Naive thymus-derived CD4-positive, alpha-beta T cell (primary cell): ENCODE data around the gene NKG7. TPM values are rescaled to one million over a fixed set of nuclear protein-coding genes. Genes with fewer than 3 reads are reported as not detected.

Source experiments
- ATAC-seq: fragments of 150-1000 bp; cut with Tn5 transposase; 2 replicates; pipeline ENCODE4 v1.10.0; 2021; ENCODE audit warnings: mild to moderate bottlenecking, moderate library complexity
- CTCF ChIA-PET: fragments of 350-600 bp; sonication (Branson Sonifier 250); formaldehyde crosslinking; loops from one replicate; lab custom pipeline; 2021; ENCODE audit warnings: antibody characterized with exemption; lab: Charles Lee
- POLR2A ChIA-PET: fragments of 350-600 bp; sonication (Branson Sonifier 250); formaldehyde crosslinking; loops from one replicate; lab custom pipeline; 2021; ENCODE audit warnings: antibody characterized with exemption, inconsistent platforms; lab: Charles Lee
- DNase-seq, 9 donors: peaks; one replicate each; pipeline versions ENCODE4 v3.0.0 to v3.0.0-alpha.2; 2020 to 2022; ENCODE audit warnings: mixed read lengths in 1 of 9
- H3K27ac ChIP-seq: one replicate; pipeline ENCODE4 v1.7.0; 2013; ENCODE audit warnings: mild to moderate bottlenecking, low read depth, low read length, moderate library complexity
- H3K27me3 ChIP-seq, 2 donors: one replicate each; pipeline ENCODE4 v1.7.0; 2013; ENCODE audit warnings: low read length in 2 of 2, mild to moderate bottlenecking in 2 of 2, moderate library complexity in 2 of 2; ENCODE audit not compliant: control insufficient read depth in 2 of 2, insufficient read depth in 2 of 2
- H3K36me3 ChIP-seq, 3 experiments: 1 replicate in 2 of 3; 2 replicates in 1 of 3; pipeline ENCODE4 v1.7.0; 2013; ENCODE audit warnings: low read length in 3 of 3, mild to moderate bottlenecking in 3 of 3, moderate library complexity in 1 of 3; ENCODE audit not compliant: insufficient read depth in 3 of 3, control insufficient read depth in 2 of 3
- H3K4me1 ChIP-seq, 2 donors: one replicate each; pipeline ENCODE4 v1.7.0; 2013; ENCODE audit warnings: low read length in 2 of 2, mild to moderate bottlenecking in 2 of 2, moderate library complexity in 1 of 2; ENCODE audit not compliant: control insufficient read depth in 2 of 2, insufficient read depth in 2 of 2
- H3K4me3 ChIP-seq: 2 replicates; pipeline ENCODE4 v1.7.0; 2013; ENCODE audit warnings: mild to moderate bottlenecking, low read length
- H3K9me3 ChIP-seq, 3 experiments: 1 replicate in 2 of 3; 2 replicates in 1 of 3; pipeline ENCODE4 v1.7.0; 2013; ENCODE audit warnings: low read length in 3 of 3; ENCODE audit not compliant: control insufficient read depth in 2 of 3
- H3K27ac Mint-ChIP-seq, 9 donors: one replicate each; pipeline ENCODE4 v1.8.0; 2020 to 2022; ENCODE audit warnings: mixed read lengths in 9 of 9, mild to moderate bottlenecking in 8 of 9, moderate library complexity in 5 of 9, inconsistent platforms in 2 of 9
- H3K27me3 Mint-ChIP-seq, 5 donors: one replicate each; pipeline ENCODE4 v1.8.0; 2021 to 2022; ENCODE audit warnings: mixed read lengths in 5 of 5, mild to moderate bottlenecking in 1 of 5
- H3K36me3 Mint-ChIP-seq, 5 donors: one replicate each; pipeline ENCODE4 v1.8.0; 2020 to 2022; ENCODE audit warnings: mixed read lengths in 5 of 5, mild to moderate bottlenecking in 3 of 5, inconsistent platforms in 1 of 5
- H3K4me1 Mint-ChIP-seq, 7 donors: one replicate each; pipeline ENCODE4 v1.8.0; 2020 to 2022; ENCODE audit warnings: mixed read lengths in 7 of 7, mild to moderate bottlenecking in 3 of 7, inconsistent platforms in 1 of 7
- H3K4me3 Mint-ChIP-seq, 10 donors: one replicate each; pipeline ENCODE4 v1.8.0; 2020 to 2022; ENCODE audit warnings: mild to moderate bottlenecking in 10 of 10, mixed read lengths in 10 of 10, moderate library complexity in 6 of 10, inconsistent platforms in 2 of 10
- H3K9me3 Mint-ChIP-seq, 11 donors: one replicate each; pipeline ENCODE4 v1.8.0; 2020 to 2022; ENCODE audit warnings: mixed read lengths in 11 of 11, mild to moderate bottlenecking in 4 of 11, inconsistent platforms in 1 of 11, moderate library complexity in 1 of 11
- intact Hi-C, 2 donors: fragments of 100-400 bp; cut with micrococcal nuclease; formaldehyde crosslinking; loops; one replicate each; pipeline ENCODE4 v1.15.1; 2023
- polyA plus RNA-seq, 2 donors: library from polyadenylated mRNA; unstranded; fragments of 300-500 nt; fragmentation: Illumina TruSeq; gene quantifications; one replicate each; pipeline ENCODE4 v1.2.3, GENCODE V29; 2021
- total RNA-seq, 6 experiments: library from RNA in 5 of 6; stranded (reverse) in 5 of 6; gene quantifications; 1 replicate in 5 of 6; 2 replicates in 1 of 6; pipeline ENCODE4 v1.2.3 and lab custom pipeline; 2021 to 2026

NKG7 gene
- total and polyA plus RNA-seq, 7 experiments from 2014 or later = 3.9 to 336 (median 9.8) TPM

- Mint-ChIP-seq H3K27me3 (no peaks in the 10 kb centered on the region), H3K9me3 (no peaks in the 10 kb centered on the region), H3K36me3 (peaks cover 0 to 4% (median 0%) of the 10 kb centered on the region in 5 donors), H3K4me1 (peaks cover 45 to 74% (median 51%) of the 10 kb centered on the region in 7 donors), H3K27ac (peak within 1 kb of the TSS; percentile 79 to 98 (median 95)), H3K4me3 (peak within 1 kb of the TSS; percentile 92 to 100 (median 98))
- Histone ChIP-seq H3K27me3 (no peaks in the 10 kb centered on the region), H3K36me3 (no peaks in the 10 kb centered on the region), H3K27ac (peak within 1 kb of the TSS; percentile 81), H3K4me1 (peaks cover 15 to 18% of the 10 kb centered on the region in 2 donors), H3K4me3 (peak within 1 kb of the TSS; percentile 96), H3K9me3 (no peaks in the 10 kb centered on the region)
- ChIA-PET POLR2A (interaction anchor here (0.9 to 1.3 kb wide), 2 partner anchors 11 to 75 kb away, joined by 3 to 4 read pairs; no protein-coding TSS in a partner anchor), CTCF (interaction anchor here (1.2 to 1.3 kb wide), 2 partner anchors 11 to 73 kb away, joined by 3 to 5 read pairs; no protein-coding TSS in a partner anchor)
- no peak for ATAC-seq
- no peak for DNase-seq
- intact Hi-C loops = loop anchor here (2.0 to 10.0 kb wide), 4 partner anchors 75 to 1549 kb away; partner anchors contain the start of genes MED25 (in 1 of the 2) and POLD1 (in 1 of the 2)
These were observed 6.5 kb downstream of the NKG7 start, which contains the start of gene ETFB for GRCh38 chr19:51365965-51366388. Gene ETFB (minus strand): TSS chr19:51366388. CDS start chr19:51366326, 62 bp downstream.

DNA sequence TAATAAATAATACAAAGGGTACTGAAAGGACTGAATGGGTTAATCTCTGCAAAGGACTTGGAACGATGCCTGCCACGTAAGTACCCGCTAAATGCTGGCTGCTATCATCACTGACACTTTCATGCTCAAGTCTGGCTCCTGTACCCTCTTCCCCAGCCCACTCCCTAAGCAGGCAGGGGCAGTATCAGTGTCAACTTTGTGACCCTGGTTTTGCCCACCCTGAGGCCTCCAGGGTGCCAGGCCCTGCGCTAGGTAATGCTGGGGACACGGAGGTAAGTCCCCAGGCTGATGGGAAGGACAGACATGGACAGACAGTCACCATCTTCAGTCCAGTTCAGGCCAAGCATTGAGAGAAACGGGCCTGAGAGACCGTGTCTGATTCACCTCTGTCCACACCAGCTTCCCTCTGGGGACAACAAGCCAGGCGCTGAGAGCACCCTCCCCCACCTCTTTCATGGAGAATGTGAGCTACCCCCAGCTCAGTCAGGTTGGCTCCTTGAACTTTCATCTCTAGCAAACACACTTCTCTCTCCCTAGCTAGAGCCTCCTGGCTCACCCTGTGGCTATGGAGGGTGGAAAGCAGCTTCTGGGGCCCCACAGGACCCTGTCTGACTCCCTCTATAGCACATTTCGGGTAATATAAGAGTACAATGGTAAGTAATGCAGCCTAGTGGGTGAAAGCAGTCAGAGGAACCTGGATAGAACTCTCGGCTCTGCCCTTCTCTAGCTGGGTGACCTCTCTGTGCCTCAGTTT is 7.1 kb downstream of the NKG7 start:
- intact Hi-C loops = loop anchor here (5.0 to 10.0 kb wide), 3 partner anchors 981 to 1548 kb away; partner anchors contain the start of genes MED25 (in 1 of the 2) and POLD1 (in 1 of the 2)
- Histone ChIP-seq H3K4me1 (peaks cover 15 to 18% of the 10 kb centered on the region in 2 donors), H3K27ac (peak overlapping the region; percentile 81), H3K36me3 (no peaks in the 10 kb centered on the region), H3K4me3 (peak overlapping the region; percentile 96), H3K9me3 (no peaks in the 10 kb centered on the region), H3K27me3 (no peaks in the 10 kb centered on the region)
- peaks cover 0 to 4% (median 0%) of the 10 kb centered on the region in 5 donors for H3K36me3 Mint-ChIP-seq
- ChIA-PET CTCF (interaction anchor here (1.2 to 1.3 kb wide), 2 partner anchors 10 to 74 kb away, joined by 3 to 5 read pairs; no protein-coding TSS in a partner anchor), POLR2A (interaction anchor here (0.9 to 1.3 kb wide), 2 partner anchors 11 to 76 kb away, joined by 3 to 4 read pairs; no protein-coding TSS in a partner anchor)
- H3K4me3 Mint-ChIP-seq = peak overlapping the region; percentile 92 to 100 (median 98)
- DNase-seq (peak in 6 of 9 donors; percentile 20 to 40 (median 26)), ATAC-seq (peak; percentile 18)
- H3K27ac Mint-ChIP-seq = peak overlapping the region; percentile 79 to 98 (median 95)
- H3K9me3 Mint-ChIP-seq = no peaks in the 10 kb centered on the region
- H3K27me3 Mint-ChIP-seq = no peaks in the 10 kb centered on the region
- peaks cover 44 to 71% (median 46%) of the 10 kb centered on the region in 7 donors for H3K4me1 Mint-ChIP-seq

GRCh38 chr19:51364200-51365106 is 8.0 kb downstream of the NKG7 start:
- intact Hi-C loops = loop anchor here (5.0 to 10.0 kb wide), 3 partner anchors 980 to 1547 kb away; partner anchors contain the start of genes MED25 (in 1 of the 2) and POLD1 (in 1 of the 2)
- Histone ChIP-seq H3K4me3 (no peak overlapping the region), H3K9me3 (no peaks in the 10 kb centered on the region), H3K27me3 (no peaks in the 10 kb centered on the region), H3K4me1 (peaks cover 15 to 18% of the 10 kb centered on the region in 2 donors), H3K36me3 (no peaks in the 10 kb centered on the region), H3K27ac (no peak overlapping the region)
- ChIA-PET CTCF (interaction anchor here (0.7 kb wide), 1 partner anchor 25 kb away, joined by 3 read pairs; no protein-coding TSS in a partner anchor), POLR2A (interaction anchor here (0.6 kb wide), 1 partner anchor 1798 kb away, joined by 3 read pairs; no protein-coding TSS in a partner anchor)
- Mint-ChIP-seq H3K4me1 (peaks cover 41 to 65% (median 44%) of the 10 kb centered on the region in 7 donors), H3K9me3 (no peaks in the 10 kb centered on the region), H3K27ac (peak overlapping the region in 7 of 9 donors; percentile 2 to 81 (median 52)), H3K4me3 (peak overlapping the region; percentile 6 to 73 (median 62)), H3K27me3 (no peaks in the 10 kb centered on the region), H3K36me3 (peaks cover 0 to 4% (median 0%) of the 10 kb centered on the region in 5 donors)
- DNase-seq (no peak), ATAC-seq (no peak)

GRCh38 chr19:51361239-51361638 is 11.2 kb downstream of the NKG7 start:
- H3K4me1 ChIP-seq = peaks cover 11 to 18% of the 10 kb centered on the region in 2 donors
- no peak overlapping the region for H3K27ac ChIP-seq
- no peak overlapping the region for H3K4me3 Mint-ChIP-seq
- H3K9me3 ChIP-seq = no peaks in the 10 kb centered on the region
- H3K27me3 Mint-ChIP-seq = no peaks in the 10 kb centered on the region
- no peak overlapping the region for H3K4me3 ChIP-seq
- H3K36me3 Mint-ChIP-seq = peaks cover 0 to 8% (median 0%) of the 10 kb centered on the region in 5 donors
- H3K27ac Mint-ChIP-seq = no peak overlapping the region
- no peaks in the 10 kb centered on the region for H3K9me3 Mint-ChIP-seq
- DNase-seq (no peak), ATAC-seq (no peak)
- no peaks in the 10 kb centered on the region for H3K36me3 ChIP-seq
- intact Hi-C loops = loop anchor here in 1 of 2 donors (10.0 kb wide), 1 partner anchor 976 kb away; the partner anchor contains the start of gene POLD1
- POLR2A ChIA-PET = no interaction called here
- no peaks in the 10 kb centered on the region for H3K27me3 ChIP-seq
- CTCF ChIA-PET = no interaction called here
- H3K4me1 Mint-ChIP-seq = peaks cover 34 to 50% (median 43%) of the 10 kb centered on the region in 7 donors

DNA sequence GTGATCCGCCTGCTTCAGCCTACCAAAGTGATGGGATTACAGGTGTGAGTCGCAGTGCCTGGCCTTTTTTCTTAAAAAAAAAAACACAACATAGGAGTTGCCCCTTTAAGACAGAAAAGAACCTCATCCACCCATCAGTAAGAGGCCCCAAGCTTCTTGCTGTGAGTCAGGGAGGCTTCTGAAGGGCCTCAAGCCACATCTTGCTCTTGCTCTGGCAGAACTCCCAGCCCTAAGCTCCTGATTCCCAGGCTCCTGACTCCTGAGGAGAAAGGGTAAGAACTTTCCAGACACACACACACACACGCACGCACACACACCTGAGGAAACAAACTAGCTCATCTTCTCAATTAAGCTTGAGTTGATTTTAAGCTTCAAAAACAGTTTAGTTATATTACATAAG is 13.2 kb downstream of the NKG7 start:
- no peak for DNase-seq
- no peak for ATAC-seq
- Histone ChIP-seq H3K27me3 (no peaks in the 10 kb centered on the region), H3K9me3 (no peaks in the 10 kb centered on the region), H3K36me3 (no peaks in the 10 kb centered on the region), H3K27ac (no peak overlapping the region), H3K4me1 (peaks cover 7 to 20% of the 10 kb centered on the region in 2 donors), H3K4me3 (no peak overlapping the region)
- peak overlapping the region in 2 of 9 donors; percentile 50 to 72 for H3K27ac Mint-ChIP-seq
- no peaks in the 10 kb centered on the region for H3K9me3 Mint-ChIP-seq
- no peak overlapping the region for H3K4me3 Mint-ChIP-seq
- intact Hi-C loops = no loop called here
- no peaks in the 10 kb centered on the region for H3K27me3 Mint-ChIP-seq
- ChIA-PET CTCF (interaction anchor here (0.6 kb wide), 1 partner anchor 292 kb away, joined by 8 read pairs; no protein-coding TSS in a partner anchor), POLR2A (interaction anchor here (0.7 to 1.1 kb wide), 2 partner anchors 21 to 297 kb away, joined by 3 to 5 read pairs; no protein-coding TSS in a partner anchor)
- H3K36me3 Mint-ChIP-seq = peaks cover 0 to 14% (median 0%) of the 10 kb centered on the region in 5 donors
- peaks cover 35 to 52% (median 43%) of the 10 kb centered on the region in 7 donors for H3K4me1 Mint-ChIP-seq
